H9 (cell line): ENCODE results near the gene ARSJ. TPM values are rescaled to one million over a fixed set of nuclear protein-coding genes. Genes with fewer than 3 reads are reported as not detected.

ENCODE experiments used
- DNase-seq: peaks from one replicate; pipeline ENCODE4 v3.0.0-alpha.2; 2017
- H2AFZ ChIP-seq: one replicate; pipeline ENCODE4 v1.6.1; 2013; ENCODE audit warnings: mild to moderate bottlenecking, low read length, control low read depth, moderate library complexity
- H2AK5ac ChIP-seq: 2 replicates; pipeline ENCODE4 v1.6.1; 2013; ENCODE audit warnings: low read length, control low read depth, mixed read lengths; ENCODE audit not compliant: insufficient read length
- H2BK120ac ChIP-seq: one replicate; pipeline ENCODE4 v1.6.1; 2013; ENCODE audit warnings: low read depth, mild to moderate bottlenecking, low read length, control low read depth, inconsistent platforms; ENCODE audit not compliant: poor library complexity, severe bottlenecking
- H2BK12ac ChIP-seq: 2 replicates; pipeline ENCODE4 v1.6.1; 2013; ENCODE audit warnings: low read length, control low read depth, mixed read lengths, low read depth; ENCODE audit not compliant: insufficient read length
- H2BK15ac ChIP-seq: 2 replicates; pipeline ENCODE4 v1.6.1; 2013; ENCODE audit warnings: low read depth, low read length, control low read depth
- H2BK20ac ChIP-seq: one replicate; pipeline ENCODE4 v1.6.1; 2013; ENCODE audit warnings: low read depth, mild to moderate bottlenecking, low read length, control low read depth, inconsistent platforms; ENCODE audit not compliant: poor library complexity, severe bottlenecking
- H2BK5ac ChIP-seq: 2 replicates; pipeline ENCODE4 v1.6.1; 2013; ENCODE audit warnings: low read length, control low read depth, mixed read lengths; ENCODE audit not compliant: insufficient read length
- H3K14ac ChIP-seq: 2 replicates; pipeline ENCODE4 v1.6.1; 2013; ENCODE audit warnings: low read length, control low read depth; ENCODE audit not compliant: insufficient read depth
- H3K18ac ChIP-seq: 2 replicates; pipeline ENCODE4 v1.6.1; 2013; ENCODE audit warnings: low read depth, mild to moderate bottlenecking, mixed read lengths, low read length, control low read depth; ENCODE audit not compliant: insufficient read length
- H3K23ac ChIP-seq: 2 replicates; pipeline ENCODE4 v1.6.1; 2013; ENCODE audit warnings: low read length, control low read depth, mixed read lengths, low read depth; ENCODE audit not compliant: insufficient read length
- H3K23me2 ChIP-seq: 2 replicates; pipeline ENCODE4 v1.6.1; 2013; ENCODE audit warnings: low read depth, mild to moderate bottlenecking, mixed read lengths, low read length, control low read depth; ENCODE audit not compliant: insufficient read length, poor library complexity, severe bottlenecking
- H3K27ac ChIP-seq: 2 replicates; pipeline ENCODE4 v1.5.1; 2013; ENCODE audit warnings: low read length, control low read depth, mixed read lengths, low read depth; ENCODE audit not compliant: insufficient read length
- H3K27me3 ChIP-seq: 2 replicates; pipeline ENCODE4 v1.6.1; 2013; ENCODE audit warnings: low read length, control low read depth, inconsistent platforms; ENCODE audit not compliant: insufficient read depth
- H3K4ac ChIP-seq: 2 replicates; pipeline ENCODE4 v1.6.1; 2013; ENCODE audit warnings: low read depth, mild to moderate bottlenecking, control low read depth, inconsistent platforms, low read length, moderate library complexity
- H3K4me1 ChIP-seq: 2 replicates; pipeline ENCODE4 v1.6.1; 2013; ENCODE audit warnings: low read length, control low read depth, inconsistent platforms; ENCODE audit not compliant: insufficient read depth
- H3K4me2 ChIP-seq: 2 replicates; pipeline ENCODE4 v1.6.1; 2013; ENCODE audit warnings: low read length, control low read depth, mixed read lengths; ENCODE audit not compliant: insufficient read length, insufficient read depth
- H3K56ac ChIP-seq: 2 replicates; pipeline ENCODE4 v1.6.1; 2013; ENCODE audit warnings: low read depth, mild to moderate bottlenecking, mixed read lengths, low read length, control low read depth; ENCODE audit not compliant: insufficient read length
- H3K79me1 ChIP-seq: 2 replicates; pipeline ENCODE4 v1.6.1; 2013; ENCODE audit warnings: low read depth, mild to moderate bottlenecking, moderate library complexity, low read length, control low read depth, inconsistent platforms; ENCODE audit not compliant: insufficient read depth, poor library complexity, severe bottlenecking
- H3K79me2 ChIP-seq: 2 replicates; pipeline ENCODE4 v1.6.1; 2013; ENCODE audit warnings: low read length, control low read depth, inconsistent platforms; ENCODE audit not compliant: insufficient read depth
- H3K9ac ChIP-seq: 2 replicates; pipeline ENCODE4 v1.6.1; 2013; ENCODE audit warnings: low read length, control low read depth, mixed read lengths; ENCODE audit not compliant: insufficient read length; ENCODE audit errors: extremely low read depth
- H3K9me3 ChIP-seq: one replicate; pipeline ENCODE4 v1.6.1; 2013; ENCODE audit warnings: low read depth, low read length, inconsistent platforms; ENCODE audit not compliant: control insufficient read depth
- H3T11ph ChIP-seq: one replicate; pipeline ENCODE4 v1.6.1; 2013; ENCODE audit warnings: mild to moderate bottlenecking, low read length, control low read depth, inconsistent platforms
- H4K20me1 ChIP-seq: one replicate; pipeline ENCODE4 v1.6.1; 2013; ENCODE audit not compliant: control insufficient read depth, insufficient read length, insufficient read depth
- H4K5ac ChIP-seq: 2 replicates; pipeline ENCODE4 v1.6.1; 2013; ENCODE audit warnings: low read depth, mild to moderate bottlenecking, mixed read lengths, low read length, control low read depth; ENCODE audit not compliant: insufficient read length
- H4K8ac ChIP-seq: replicated peaks from 2 replicates; pipeline ENCODE4 v1.6.1; 2013; ENCODE audit warnings: low read length, control low read depth, mixed read lengths, low read depth; ENCODE audit not compliant: insufficient read length
- H4K91ac ChIP-seq: 2 replicates; pipeline ENCODE4 v1.6.1; 2013; ENCODE audit warnings: low read depth, mild to moderate bottlenecking, moderate library complexity, mixed read lengths, low read length, control low read depth; ENCODE audit not compliant: insufficient read length
- H3K27ac Mint-ChIP-seq, 3 experiments: 2 replicates in 2 of 3; 3 replicates in 1 of 3; pipeline ENCODE4 v1.8.0; 2020 to 2021; ENCODE audit warnings: mixed read lengths in 3 of 3, mild to moderate bottlenecking in 1 of 3, moderate library complexity in 1 of 3
- H3K27me3 Mint-ChIP-seq: 2 replicates; pipeline ENCODE4 v1.8.0; 2021; ENCODE audit warnings: low read depth, mild to moderate bottlenecking, moderate library complexity, mixed read lengths
- H3K36me3 Mint-ChIP-seq, 3 experiments: 2 replicates in 2 of 3; 3 replicates in 1 of 3; pipeline ENCODE4 v1.8.0; 2020 to 2021; ENCODE audit warnings: low read depth in 3 of 3, mixed read lengths in 3 of 3; ENCODE audit not compliant: insufficient read depth in 1 of 3
- H3K4me1 Mint-ChIP-seq, 2 experiments: 2 replicates each; pipeline ENCODE4 v1.8.0; 2020; ENCODE audit warnings: mixed read lengths in 2 of 2
- H3K4me3 Mint-ChIP-seq, 2 experiments: 2 replicates in 1 of 2; 3 replicates in 1 of 2; pipeline ENCODE4 v1.8.0; 2020 to 2021; ENCODE audit warnings: mild to moderate bottlenecking in 2 of 2, mixed read lengths in 2 of 2, moderate library complexity in 1 of 2
- H3K9me3 Mint-ChIP-seq, 2 experiments: 2 replicates in 1 of 2; 3 replicates in 1 of 2; pipeline ENCODE4 v1.8.0; 2020; ENCODE audit warnings: mild to moderate bottlenecking in 2 of 2, mixed read lengths in 2 of 2, moderate library complexity in 1 of 2
- WGBS: extraction: QIAGEN DNeasy Blood & Tissue Kit; methylation state at CpG from one replicate; pipeline ENCODE4 v1.1.7; 2013; ENCODE audit warnings: missing lambda C conversion rate, low lambda C conversion rate, mixed read lengths; ENCODE audit not compliant: insufficient read length; ENCODE audit errors: extremely low coverage; 5-methylcytosine and 5-hydroxymethylcytosine counted together
- total RNA-seq: library from RNA; stranded (reverse); gene quantifications from 2 replicates; pipeline ENCODE4 v1.2.1, GENCODE V29; 2021
- TF ChIP-seq, protein P1 (sequence below): fragments of 200-600 bp; sonication (generic); conservative IDR thresholded peaks from 3 replicates; pipeline ENCODE4 v1.8.0; 2021; ENCODE audit warnings: antibody characterized with exemption, mild to moderate bottlenecking

The ARSJ gene
- total RNA-seq, 1 experiment from 2014 or later = 1.1 TPM

GRCh38 chr4:113962719-113963265, 16.7 kb downstream of the ARSJ start:
- Histone ChIP-seq H2BK5ac (no peak overlapping the region), H3T11ph (no peak overlapping the region), H3K27me3 (no peaks in the 10 kb centered on the region), H3K4ac (no peak overlapping the region), H2BK120ac (no peak overlapping the region), H3K56ac (no peak overlapping the region), H3K14ac (no peak overlapping the region), H3K23ac (no peak overlapping the region), H3K4me1 (no peaks in the 10 kb centered on the region), H3K4me2 (no peak overlapping the region), H3K27ac (no peak overlapping the region), H3K18ac (no peak overlapping the region), H2AFZ (no peak overlapping the region), H2BK15ac (no peak overlapping the region), H3K79me2 (no peaks in the 10 kb centered on the region), H3K9ac (no peak overlapping the region), H4K5ac (no peak overlapping the region), H3K79me1 (no peaks in the 10 kb centered on the region), H4K20me1 (no peaks in the 10 kb centered on the region), H2BK12ac (no peak overlapping the region), H3K9me3 (no peaks in the 10 kb centered on the region), H3K23me2 (no peaks in the 10 kb centered on the region), H4K8ac (no peak overlapping the region), H2AK5ac (no peak overlapping the region), H4K91ac (no peak overlapping the region), H2BK20ac (no peak overlapping the region)
- Mint-ChIP-seq H3K27ac (no peak overlapping the region; a peak in 1 of 7 replicates), H3K4me3 (no peak overlapping the region), H3K27me3 (no peaks in the 10 kb centered on the region), H3K36me3 (no peaks in the 10 kb centered on the region), H3K4me1 (no peaks in the 10 kb centered on the region; a peak in 1 of 4 replicates), H3K9me3 (peaks cover 0 to 1% of the 10 kb centered on the region in 2 experiments; a peak in 1 of 5 replicates)
- TF ChIP-seq, protein P1, sequence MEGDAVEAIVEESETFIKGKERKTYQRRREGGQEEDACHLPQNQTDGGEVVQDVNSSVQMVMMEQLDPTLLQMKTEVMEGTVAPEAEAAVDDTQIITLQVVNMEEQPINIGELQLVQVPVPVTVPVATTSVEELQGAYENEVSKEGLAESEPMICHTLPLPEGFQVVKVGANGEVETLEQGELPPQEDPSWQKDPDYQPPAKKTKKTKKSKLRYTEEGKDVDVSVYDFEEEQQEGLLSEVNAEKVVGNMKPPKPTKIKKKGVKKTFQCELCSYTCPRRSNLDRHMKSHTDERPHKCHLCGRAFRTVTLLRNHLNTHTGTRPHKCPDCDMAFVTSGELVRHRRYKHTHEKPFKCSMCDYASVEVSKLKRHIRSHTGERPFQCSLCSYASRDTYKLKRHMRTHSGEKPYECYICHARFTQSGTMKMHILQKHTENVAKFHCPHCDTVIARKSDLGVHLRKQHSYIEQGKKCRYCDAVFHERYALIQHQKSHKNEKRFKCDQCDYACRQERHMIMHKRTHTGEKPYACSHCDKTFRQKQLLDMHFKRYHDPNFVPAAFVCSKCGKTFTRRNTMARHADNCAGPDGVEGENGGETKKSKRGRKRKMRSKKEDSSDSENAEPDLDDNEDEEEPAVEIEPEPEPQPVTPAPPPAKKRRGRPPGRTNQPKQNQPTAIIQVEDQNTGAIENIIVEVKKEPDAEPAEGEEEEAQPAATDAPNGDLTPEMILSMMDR = no peak
- WGBS = no CpG with 5 or more reads among the region's 3 CpGs
- no peak for DNase-seq
